HG03457 (cell line): ENCODE results near the gene COL11A2.

ENCODE experiments used
- ATAC-seq: cut with Tn5 transposase; IDR thresholded peaks from one replicate; pipeline ENCODE4 v1.9.1; 2021; ENCODE audit warnings: moderate number of reproducible peaks; ENCODE audit not compliant: unreplicated experiment

COL11A2 gene

GRCh38 chr6:33172688-33173534 lies 19.4 kb downstream of the COL11A2 start:
- no peak for ATAC-seq

- ATAC-seq, result no peak
Measured at GRCh38 chr6:33171880-33172687, 20.2 kb downstream of the COL11A2 start.

- no peak for ATAC-seq
Measured at GRCh38 chr6:33171016-33171879, 21.0 kb downstream of the COL11A2 start.

- no peak for ATAC-seq
Measured at GRCh38 chr6:33170176-33171015, 21.9 kb downstream of the COL11A2 start.

GRCh38 chr6:33169291-33170175 lies 22.7 kb downstream of the COL11A2 start:
- no peak for ATAC-seq

GRCh38 chr6:33168639-33169038 lies 23.6 kb downstream of the COL11A2 start:
- no peak for ATAC-seq

- no peak for ATAC-seq
Measured at GRCh38 chr6:33168284-33168601, 24.0 kb downstream of the COL11A2 start.

- no peak for ATAC-seq
Measured at GRCh38 chr6:33167374-33168283, 24.6 kb downstream of the COL11A2 start.

- no peak for ATAC-seq
Measured at GRCh38 chr6:33166811-33167210, 25.5 kb downstream of the COL11A2 start.

GRCh38 chr6:33166363-33166762 lies 25.9 kb downstream of the COL11A2 start:
- ATAC-seq, result no peak

- no peak for ATAC-seq
Measured at GRCh38 chr6:33165581-33166258, 26.5 kb downstream of the COL11A2 start.

- no peak for ATAC-seq
Measured at GRCh38 chr6:33164665-33165373, 27.4 kb downstream of the COL11A2 start.

GRCh38 chr6:33164176-33164575 lies 28.1 kb downstream of the COL11A2 start:
- no peak for ATAC-seq

- ATAC-seq, result no peak
Measured at GRCh38 chr6:33163540-33163939, 28.7 kb downstream of the COL11A2 start.

GRCh38 chr6:33161354-33162331 lies 30.6 kb downstream of the COL11A2 start:
- no peak for ATAC-seq
